GM18520 (cell line): ENCODE measurements around the gene CORT.
"Not testable (repeated sequence)": the region's sequence is repeated elsewhere in the genome, so short reads cannot be mapped to it uniquely, and the experiment has no call there.

Experiments
- ATAC-seq: cut with Tn5 transposase; IDR thresholded peaks from one replicate; pipeline ENCODE4 v1.9.1; 2021; ENCODE audit not compliant: unreplicated experiment

The CORT gene

GRCh38 chr1:10474309-10474612, 24.4 kb downstream of the CORT start:
- not testable (repeated sequence) for ATAC-seq

- ATAC-seq = peak; percentile 44
Observed at GRCh38 chr1:10474613-10475507, 25.0 kb downstream of the CORT start, which contains the start of gene PEX14. TSS of gene PEX14 (plus strand) at chr1:10474950. CDS start at chr1:10474967, 17 bp downstream.

- ATAC-seq = no peak
Observed at GRCh38 chr1:10475510-10475909, 25.7 kb downstream of the CORT start.

- no peak for ATAC-seq
Observed at GRCh38 chr1:10479296-10479695, 29.5 kb downstream of the CORT start.

GRCh38 chr1:10480614-10481013, 30.8 kb downstream of the CORT start:
- ATAC-seq = no peak

GRCh38 chr1:10484521-10484920, 34.7 kb downstream of the CORT start:
- ATAC-seq = no peak

- ATAC-seq = no peak
Observed at GRCh38 chr1:10489291-10490055, 39.6 kb downstream of the CORT start.

GRCh38 chr1:10490286-10490970, 40.6 kb downstream of the CORT start:
- ATAC-seq = no peak

- no peak for ATAC-seq
Observed at GRCh38 chr1:10494418-10494753, 44.6 kb downstream of the CORT start.

- peak; percentile 78 for ATAC-seq
Observed at GRCh38 chr1:10494754-10495474, 45.1 kb downstream of the CORT start.

- ATAC-seq = no peak
Observed at GRCh38 chr1:10495475-10495817, 45.6 kb downstream of the CORT start.

GRCh38 chr1:10495952-10496351, 46.1 kb downstream of the CORT start:
- no peak for ATAC-seq

- no peak for ATAC-seq
Observed at GRCh38 chr1:10497109-10497508, 47.3 kb downstream of the CORT start.

- ATAC-seq = no peak
Observed at GRCh38 chr1:10498231-10498630, 48.4 kb downstream of the CORT start.
